IPS-11a (cell line): ENCODE results near the gene TNK2.
A peak's percentile ranks its signal among the peaks of the same experiment; 100 is the strongest.
"Not testable (repeated sequence)": the region's sequence is repeated elsewhere in the genome, so short reads cannot be mapped to it uniquely, and the experiment has no call there.

Experiments used
- H3K4me3 ChIP-seq: one replicate; pipeline ENCODE4 v1.5.1; 2013; ENCODE audit warnings: low read depth, low read length, control low read depth

Gene TNK2

GRCh38 chr3:195907934-195908693 lies at the start of gene TNK2:
Gene TNK2, minus strand, starts transcription at chr3:195908551. Its CDS starts 19,963 bp downstream, at chr3:195888588.
- peak within 1 kb of the TSS; percentile 70 for H3K4me3 ChIP-seq

- no peak overlapping the region for H3K4me3 ChIP-seq
Observed at GRCh38 chr3:195956577-195956976, 48.2 kb upstream of the TNK2 start.

- peak overlapping the region; percentile 4 for H3K4me3 ChIP-seq
Observed at GRCh38 chr3:195955416-195955841, 47.1 kb upstream of the TNK2 start.

GRCh38 chr3:195954752-195955119 lies 46.4 kb upstream of the TNK2 start:
- H3K4me3 ChIP-seq = peak overlapping the region; percentile 8

GRCh38 chr3:195954052-195954751 lies 45.9 kb upstream of the TNK2 start:
- peak overlapping the region; percentile 8 for H3K4me3 ChIP-seq

GRCh38 chr3:195952590-195952989 lies 44.2 kb upstream of the TNK2 start:
- H3K4me3 ChIP-seq = not testable (repeated sequence)

- H3K4me3 ChIP-seq = not testable (repeated sequence)
Observed at GRCh38 chr3:195951443-195952177, 43.3 kb upstream of the TNK2 start.

GRCh38 chr3:195950731-195951130 lies 42.4 kb upstream of the TNK2 start:
- not testable (repeated sequence) for H3K4me3 ChIP-seq

GRCh38 chr3:195950164-195950563 lies 41.8 kb upstream of the TNK2 start:
- H3K4me3 ChIP-seq = not testable (repeated sequence)

GRCh38 chr3:195946910-195947699 lies 38.8 kb upstream of the TNK2 start:
- H3K4me3 ChIP-seq = not testable (repeated sequence)

GRCh38 chr3:195941265-195941815 lies 33.0 kb upstream of the TNK2 start:
- H3K4me3 ChIP-seq = not testable (repeated sequence)

GRCh38 chr3:195940806-195941205 lies 32.5 kb upstream of the TNK2 start:
- not testable (repeated sequence) for H3K4me3 ChIP-seq

GRCh38 chr3:195939526-195940470 lies 31.4 kb upstream of the TNK2 start:
- not testable (repeated sequence) for H3K4me3 ChIP-seq

GRCh38 chr3:195933044-195933430 lies 24.7 kb upstream of the TNK2 start:
- H3K4me3 ChIP-seq = not testable (repeated sequence)

- no peak overlapping the region for H3K4me3 ChIP-seq
Observed at GRCh38 chr3:195932418-195933043, 24.2 kb upstream of the TNK2 start.

GRCh38 chr3:195931582-195932273 lies 23.4 kb upstream of the TNK2 start:
- no peak overlapping the region for H3K4me3 ChIP-seq

GRCh38 chr3:195929452-195929851 lies 21.1 kb upstream of the TNK2 start:
- no peak overlapping the region for H3K4me3 ChIP-seq

GRCh38 chr3:195921334-195921791 lies 13.0 kb upstream of the TNK2 start:
- no peak overlapping the region for H3K4me3 ChIP-seq
